Gastroesophageal sphincter (tissue), 3 donors: ENCODE data around the gene KLF13.

Experiments
- POLR2AphosphoS5 ChIP-seq: sonication (generic); formaldehyde crosslinking; IDR thresholded peaks from one replicate; pipeline ENCODE4 v1.6.1; 2017; ENCODE audit warnings: antibody characterized with exemption
- TF ChIP-seq, protein P1 (sequence below), 4 experiments: fragments of 200-600 bp in 2 of 4; fragments of 450-650 bp in 2 of 4; sonication (generic) in 1 of 4; IDR thresholded peaks; one replicate each; pipeline ENCODE4 v1.5.1; 2017 to 2019; ENCODE audit warnings: antibody characterized with exemption in 4 of 4, mild to moderate bottlenecking in 2 of 4, moderate library complexity in 2 of 4

DNA sequence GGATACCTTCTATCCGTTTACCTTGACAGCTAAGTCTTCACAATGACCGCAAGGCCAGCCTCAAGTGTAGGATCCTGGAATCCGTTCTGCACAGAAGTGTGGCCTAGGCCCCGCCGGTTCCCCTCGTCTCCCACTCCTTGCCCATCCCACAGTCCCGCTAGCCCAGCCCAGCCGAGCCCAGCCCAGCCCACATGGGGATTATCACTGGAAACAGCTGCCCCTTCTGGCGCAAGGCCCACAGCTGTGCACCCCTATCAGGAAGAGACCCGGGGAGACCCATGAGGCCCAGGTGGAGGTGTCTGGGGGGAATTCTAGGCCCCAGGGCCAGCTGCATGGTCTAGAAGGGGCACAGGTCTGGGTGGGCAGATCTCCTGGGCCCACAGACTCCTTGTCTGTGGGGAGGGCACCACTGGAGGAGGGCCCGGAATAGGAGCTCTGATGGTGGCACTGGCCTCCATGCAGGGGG, 27.9 kb upstream of the KLF13 start:
- TF ChIP-seq POLR2AphosphoS5: no peak
- TF ChIP-seq, protein P1, sequence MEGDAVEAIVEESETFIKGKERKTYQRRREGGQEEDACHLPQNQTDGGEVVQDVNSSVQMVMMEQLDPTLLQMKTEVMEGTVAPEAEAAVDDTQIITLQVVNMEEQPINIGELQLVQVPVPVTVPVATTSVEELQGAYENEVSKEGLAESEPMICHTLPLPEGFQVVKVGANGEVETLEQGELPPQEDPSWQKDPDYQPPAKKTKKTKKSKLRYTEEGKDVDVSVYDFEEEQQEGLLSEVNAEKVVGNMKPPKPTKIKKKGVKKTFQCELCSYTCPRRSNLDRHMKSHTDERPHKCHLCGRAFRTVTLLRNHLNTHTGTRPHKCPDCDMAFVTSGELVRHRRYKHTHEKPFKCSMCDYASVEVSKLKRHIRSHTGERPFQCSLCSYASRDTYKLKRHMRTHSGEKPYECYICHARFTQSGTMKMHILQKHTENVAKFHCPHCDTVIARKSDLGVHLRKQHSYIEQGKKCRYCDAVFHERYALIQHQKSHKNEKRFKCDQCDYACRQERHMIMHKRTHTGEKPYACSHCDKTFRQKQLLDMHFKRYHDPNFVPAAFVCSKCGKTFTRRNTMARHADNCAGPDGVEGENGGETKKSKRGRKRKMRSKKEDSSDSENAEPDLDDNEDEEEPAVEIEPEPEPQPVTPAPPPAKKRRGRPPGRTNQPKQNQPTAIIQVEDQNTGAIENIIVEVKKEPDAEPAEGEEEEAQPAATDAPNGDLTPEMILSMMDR (IDR thresholded peaks at IDR 0.05): no peak
